OCI-LY1 (cell line): ENCODE data around the gene LAMA3.

Source experiments
- CTCF ChIP-seq: fragments of 200-600 bp; sonication (generic), shearing (Covaris generic); IDR thresholded peaks from 2 replicates; pipeline ENCODE4 v1.5.1; 2017; ENCODE audit warnings: mild to moderate bottlenecking, antibody characterized with exemption, low read length, moderate library complexity, mixed read lengths
- EZH2 ChIP-seq: fragments of 200-600 bp; sonication (generic), shearing (Covaris generic); IDR thresholded peaks from 2 replicates; pipeline ENCODE4 v1.8.0; 2017; ENCODE audit warnings: borderline replicate concordance, mixed run types, mild to moderate bottlenecking, antibody characterized with exemption, low read length, moderate library complexity, mixed read lengths

DNA sequence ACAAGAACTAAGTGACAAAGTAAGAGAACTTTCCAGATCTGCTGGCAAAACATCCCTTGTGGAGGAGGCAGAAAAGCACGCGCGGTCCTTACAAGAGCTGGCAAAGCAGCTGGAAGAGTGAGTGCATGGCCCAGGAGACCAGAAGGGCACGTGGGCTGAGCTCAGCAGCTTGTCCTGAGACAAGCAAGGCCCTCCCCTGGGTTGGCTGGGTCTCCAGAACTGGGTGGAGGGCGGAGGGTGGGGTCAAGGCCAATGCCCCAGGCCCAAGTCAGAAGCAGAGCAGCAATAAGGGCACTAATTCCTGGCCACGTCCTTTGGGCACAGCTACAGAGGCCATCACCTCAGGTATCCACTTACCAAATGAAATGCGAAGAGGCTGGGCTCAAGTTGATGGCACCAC, 214.7 kb downstream of the LAMA3 start:
- TF ChIP-seq CTCF (no peak), EZH2 (no peak)
